GM19239 (cell line): Measurements from ENCODE around the gene IYD.

Experiments used
- DNase-seq: peaks from one replicate; pipeline ENCODE4 v3.0.0; 2011; ENCODE audit warnings: low spot score; ENCODE audit not compliant: insufficient read length
- FAIRE-seq: peaks from 2 replicates; lab custom pipeline; 2011; peaks lifted over from hg19 to GRCh38; lab: Jason Lieb, UNC

IYD gene, protein sequence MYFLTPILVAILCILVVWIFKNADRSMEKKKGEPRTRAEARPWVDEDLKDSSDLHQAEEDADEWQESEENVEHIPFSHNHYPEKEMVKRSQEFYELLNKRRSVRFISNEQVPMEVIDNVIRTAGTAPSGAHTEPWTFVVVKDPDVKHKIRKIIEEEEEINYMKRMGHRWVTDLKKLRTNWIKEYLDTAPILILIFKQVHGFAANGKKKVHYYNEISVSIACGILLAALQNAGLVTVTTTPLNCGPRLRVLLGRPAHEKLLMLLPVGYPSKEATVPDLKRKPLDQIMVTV

DNA sequence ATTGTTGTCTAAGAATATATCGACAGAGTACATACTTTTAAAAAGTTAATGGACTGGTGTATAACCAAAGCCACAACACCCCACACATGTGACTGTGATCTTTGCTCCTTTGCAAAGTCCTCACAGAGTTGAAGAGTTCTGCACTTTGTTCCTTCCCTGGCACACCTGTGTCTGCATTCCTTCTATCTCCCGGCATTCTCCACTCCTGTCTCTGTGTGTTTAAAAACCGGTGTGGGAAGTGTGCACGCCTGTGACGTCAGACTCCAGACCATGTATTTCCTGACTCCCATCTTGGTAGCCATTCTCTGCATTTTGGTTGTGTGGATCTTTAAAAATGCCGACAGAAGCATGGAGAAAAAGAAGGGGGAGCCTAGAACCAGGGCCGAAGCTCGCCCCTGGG, at the start of gene IYD:
TSS of gene IYD (plus strand) at position 251 of the 400 bp plus-strand sequence. CDS start at position 271, 20 bp downstream.
- no peak for DNase-seq
- FAIRE-seq, result no peak

DNA sequence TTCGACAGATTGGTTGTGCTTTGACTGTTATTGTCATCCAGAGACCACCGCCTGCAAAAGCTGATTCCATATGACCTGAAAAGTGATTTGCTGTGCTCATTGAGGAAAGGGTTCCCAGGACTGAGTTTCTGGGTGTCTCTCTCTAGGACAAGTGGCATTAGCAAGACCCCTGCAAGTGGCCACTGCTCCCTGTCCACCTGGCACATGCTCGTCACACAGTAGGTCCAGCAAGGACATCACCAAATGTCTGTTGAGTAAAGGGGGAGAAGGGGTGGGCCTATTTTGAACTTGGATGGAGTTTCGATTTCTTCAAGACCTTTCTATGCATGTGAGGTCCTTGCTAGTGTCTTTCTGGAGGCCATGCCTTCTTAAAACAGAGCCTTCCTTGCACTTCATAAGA, 48.9 kb upstream of the IYD start:
- FAIRE-seq, result no peak

DNA sequence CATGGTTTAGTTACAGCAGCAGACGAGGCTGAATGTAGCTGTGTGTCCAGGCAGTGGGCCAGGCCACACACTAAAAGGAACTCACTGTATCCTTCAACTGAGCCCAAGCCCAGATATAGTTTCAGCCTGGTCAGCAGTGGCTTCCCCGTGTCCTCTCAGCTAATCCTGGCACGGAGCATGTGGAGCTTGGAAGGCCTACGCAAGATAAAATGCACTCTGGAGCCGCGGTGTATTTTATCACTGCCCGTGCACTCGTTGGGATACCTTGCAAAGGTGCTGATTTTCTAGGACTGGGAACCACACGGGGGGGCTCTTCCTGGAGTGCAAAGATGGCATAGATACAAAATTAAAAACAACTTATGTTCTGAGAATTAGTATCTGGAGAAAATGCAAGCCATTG, 48.4 kb upstream of the IYD start:
- DNase-seq (no peak), FAIRE-seq (no peak)

More for the DNA sequence above, 48.9 kb upstream of the IYD start:
- no peak for DNase-seq

DNA sequence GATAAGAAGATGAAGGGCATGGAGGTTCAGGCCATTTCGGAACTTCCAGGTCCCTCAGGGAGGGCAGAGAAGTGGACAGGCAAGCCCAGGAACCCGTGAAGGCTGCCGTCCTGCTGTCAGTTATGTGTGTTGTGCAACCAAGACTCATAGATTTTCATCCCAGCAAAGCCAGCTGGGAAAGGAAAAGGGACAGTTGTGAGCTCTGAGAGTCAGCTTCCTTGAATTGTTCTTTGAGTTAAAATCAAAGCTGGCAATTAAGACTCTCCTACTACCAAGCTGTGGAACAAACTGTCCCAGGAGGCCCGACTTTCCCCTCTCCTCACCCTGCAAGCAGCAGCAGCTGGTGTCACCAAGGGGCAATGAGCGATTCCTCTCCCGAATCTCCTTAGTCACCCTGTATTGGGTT, 46.3 kb upstream of the IYD start:
- no peak for FAIRE-seq
- DNase-seq, result no peak

DNA sequence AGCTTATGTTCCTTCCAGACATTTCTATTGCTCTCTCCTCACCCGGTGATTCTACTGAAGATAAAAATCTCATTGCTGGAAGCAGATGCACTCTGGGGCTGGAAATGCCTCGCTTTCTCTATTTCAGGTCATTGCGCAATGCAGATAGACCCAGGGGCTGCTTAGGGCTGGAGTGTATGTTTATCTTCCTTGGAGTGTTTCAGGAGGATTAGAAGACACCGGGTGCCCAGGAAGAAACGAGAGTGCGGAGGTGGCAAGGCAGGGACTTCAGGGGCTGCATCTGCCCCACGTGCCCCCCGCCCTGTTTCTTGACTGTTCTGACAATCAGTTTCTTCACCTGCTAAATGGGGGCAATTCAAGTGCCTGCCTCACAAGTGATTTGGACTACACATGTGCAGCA, 45.6 kb upstream of the IYD start:
- FAIRE-seq (no peak), DNase-seq (no peak)

DNA sequence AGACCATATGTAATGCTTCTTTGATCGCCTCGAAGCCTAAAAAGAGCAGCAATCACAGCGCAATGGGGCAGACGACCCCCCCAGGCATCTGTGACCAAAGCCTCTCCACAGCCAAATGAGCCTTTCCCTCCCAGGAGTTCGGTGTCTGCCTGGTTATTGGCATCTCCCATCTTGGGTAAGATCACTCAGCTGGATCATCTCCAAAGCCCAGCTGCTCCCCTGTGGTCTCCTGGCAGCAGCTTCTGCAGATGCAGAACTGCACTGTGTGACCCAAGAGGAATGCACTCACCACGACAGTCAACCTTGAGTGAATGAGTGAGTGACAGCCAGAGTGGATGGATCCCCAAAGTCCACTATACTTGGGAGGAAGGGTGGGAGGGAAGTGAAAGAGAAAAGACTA, 44.8 kb upstream of the IYD start:
- no peak for FAIRE-seq
- DNase-seq, result no peak

DNA sequence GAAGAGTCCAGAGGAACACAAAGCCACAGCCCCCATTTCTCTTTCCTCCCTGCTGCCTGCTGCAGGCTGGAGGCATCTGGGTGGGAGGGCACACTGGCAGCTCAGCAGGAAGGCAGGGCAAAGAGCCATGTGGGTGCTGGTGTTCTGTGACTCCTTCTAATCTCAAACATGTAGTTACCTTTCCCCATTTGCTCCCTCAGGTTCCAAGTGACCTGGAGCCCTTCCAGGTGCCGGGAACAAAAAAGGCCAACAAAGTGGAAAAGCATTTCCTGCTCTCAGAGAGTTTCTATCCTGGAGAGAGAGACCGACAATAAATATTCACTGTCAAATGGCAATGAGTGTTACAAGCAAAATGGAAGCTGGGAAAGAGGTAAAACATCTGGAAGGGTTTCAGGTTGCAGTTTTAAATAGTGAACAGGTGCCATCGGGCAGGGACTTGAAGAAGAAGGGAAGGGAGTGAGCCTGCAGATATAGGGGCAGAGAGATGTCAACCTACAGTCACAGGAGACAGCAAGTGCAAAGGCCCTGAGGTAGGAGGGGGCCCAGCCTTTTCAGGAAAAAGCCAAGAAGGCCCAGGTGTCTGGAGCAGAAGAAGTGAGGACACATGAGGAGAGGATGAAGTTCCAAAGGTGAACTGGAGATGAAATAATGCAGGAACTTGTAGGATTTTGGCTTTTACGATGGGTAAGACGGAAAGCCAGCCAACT, 43.6 kb upstream of the IYD start:
- DNase-seq (no peak), FAIRE-seq (no peak)

DNA sequence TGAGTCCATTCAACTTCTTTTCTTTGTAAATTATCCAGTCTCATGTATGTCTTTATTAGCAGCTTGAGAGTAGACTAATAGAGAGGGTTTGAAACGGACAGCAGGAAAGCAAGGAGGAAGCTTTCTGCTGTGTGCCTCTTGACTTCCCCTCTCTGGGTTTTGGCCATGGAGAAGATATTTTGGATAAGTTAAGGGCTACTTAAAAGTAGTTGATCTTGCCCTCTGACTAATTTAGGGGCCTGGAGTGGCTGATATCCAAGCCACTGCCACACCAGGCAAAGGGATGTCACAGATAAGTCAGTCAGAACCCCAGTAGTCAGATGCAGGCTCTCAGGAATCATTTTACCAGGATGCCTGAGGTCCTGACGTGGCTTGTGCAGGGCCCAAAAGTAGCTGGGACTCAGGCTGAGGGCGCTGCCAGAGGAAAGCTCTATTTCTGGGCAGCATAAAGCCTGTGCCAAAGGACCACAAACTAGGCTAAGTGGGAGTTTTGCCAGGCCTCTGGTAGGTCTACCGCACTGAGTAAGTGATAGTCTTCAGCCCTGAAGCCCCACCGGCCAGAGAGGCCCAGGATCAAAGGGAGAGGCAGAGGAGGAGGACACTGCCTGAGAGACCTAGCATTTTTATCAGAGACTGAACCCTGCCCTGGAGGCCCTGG, 41.6 kb upstream of the IYD start:
- FAIRE-seq (no peak), DNase-seq (no peak)

DNA sequence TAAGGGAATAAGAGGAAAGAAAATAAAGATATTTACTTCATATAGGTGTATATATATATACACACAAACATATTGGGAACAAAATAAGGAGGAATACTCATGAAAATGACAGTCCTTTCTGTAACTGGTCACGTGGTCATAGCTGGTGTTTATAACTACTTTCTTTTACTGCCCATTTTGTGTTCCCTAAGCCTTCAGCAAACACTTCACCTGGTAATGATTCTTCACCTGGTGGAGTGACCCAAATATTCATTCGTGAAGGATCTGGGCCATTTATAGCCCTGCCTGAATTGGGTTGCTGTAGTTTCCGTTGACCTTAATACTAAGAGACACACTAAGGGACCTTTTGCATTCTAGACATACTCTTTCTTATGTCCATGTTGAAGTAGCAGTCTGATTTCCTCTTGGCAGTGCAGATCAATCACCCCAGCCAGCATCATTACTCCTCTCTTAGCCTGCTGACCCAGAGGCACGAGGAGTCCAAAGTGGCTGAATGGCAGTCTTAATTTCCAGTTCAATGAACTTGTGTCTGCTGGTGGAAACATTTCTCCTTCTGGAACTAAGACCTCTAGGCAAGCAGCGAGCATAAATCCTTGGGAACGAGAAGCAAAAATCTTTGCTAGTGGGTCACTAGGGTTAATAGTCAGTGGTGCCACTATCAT, 39.9 kb upstream of the IYD start:
- DNase-seq (no peak), FAIRE-seq (no peak)

DNA sequence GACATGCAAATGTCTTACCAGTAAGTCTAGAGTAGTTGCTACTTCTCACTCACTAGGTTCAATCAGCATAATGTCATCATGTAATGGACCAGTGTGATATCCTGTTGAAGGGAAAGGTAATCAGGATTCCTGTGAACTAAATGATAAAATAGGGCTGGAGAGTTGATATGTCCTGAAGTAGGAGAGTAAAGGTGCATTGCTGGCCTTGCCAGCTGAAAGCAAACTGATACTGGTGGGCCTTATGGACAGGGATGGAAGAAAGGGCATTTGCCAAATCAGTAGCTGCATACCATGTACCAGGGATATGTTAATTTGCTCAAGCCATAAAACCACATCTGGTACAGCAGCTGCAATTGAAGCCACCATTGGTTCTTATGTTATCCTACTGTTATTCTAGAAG, 37.5 kb upstream of the IYD start:
- no peak for FAIRE-seq
- DNase-seq, result no peak

DNA sequence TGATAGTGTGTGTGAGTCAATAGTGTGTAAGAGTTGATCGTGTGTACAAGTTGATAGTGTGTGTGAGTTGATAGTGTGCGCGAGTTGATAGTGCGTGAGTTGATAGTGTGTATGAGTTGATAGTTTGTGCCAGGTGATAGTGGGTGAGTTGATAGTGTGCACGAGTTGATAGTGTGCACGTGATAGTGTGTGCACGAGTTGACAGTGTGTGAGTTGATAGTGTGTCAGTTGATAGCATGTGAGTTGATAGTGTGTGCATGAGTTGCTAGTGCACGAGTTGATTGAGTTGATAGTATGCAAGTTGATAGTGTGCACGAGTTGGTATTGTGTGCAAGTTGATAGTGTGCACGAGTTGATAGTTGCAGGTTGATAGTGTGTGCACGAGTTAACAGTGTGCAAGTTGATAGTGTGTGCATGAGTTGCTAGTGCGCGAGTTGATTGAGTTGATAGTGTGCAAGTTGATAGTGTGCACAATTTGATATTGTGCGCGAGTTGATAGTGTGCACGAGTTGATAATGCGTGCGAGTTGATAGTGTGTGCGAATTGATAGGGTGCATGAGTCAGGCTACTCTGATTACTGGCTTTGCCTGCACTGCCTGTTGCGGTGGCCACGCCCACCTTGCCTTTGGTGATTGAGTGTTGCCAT, 35.8 kb upstream of the IYD start:
- FAIRE-seq (no peak), DNase-seq (no peak)

DNA sequence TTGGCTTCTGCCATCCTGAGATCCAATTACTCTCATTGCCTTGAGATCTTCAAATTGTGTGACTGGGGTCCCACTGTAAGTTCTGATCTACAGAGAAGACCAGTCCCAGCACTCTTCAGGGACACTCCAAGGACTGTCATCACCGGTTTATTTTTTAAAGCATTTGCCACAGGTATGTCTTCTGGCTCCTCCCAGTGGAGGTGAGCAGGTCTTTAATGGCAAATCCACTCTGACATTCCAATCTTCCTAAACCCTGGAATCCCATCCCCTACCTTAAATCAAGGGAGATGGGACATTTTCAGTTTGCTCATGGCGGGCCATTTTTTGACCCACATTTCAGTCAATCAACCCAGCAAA, 35.2 kb upstream of the IYD start:
- FAIRE-seq (no peak), DNase-seq (no peak)

DNA sequence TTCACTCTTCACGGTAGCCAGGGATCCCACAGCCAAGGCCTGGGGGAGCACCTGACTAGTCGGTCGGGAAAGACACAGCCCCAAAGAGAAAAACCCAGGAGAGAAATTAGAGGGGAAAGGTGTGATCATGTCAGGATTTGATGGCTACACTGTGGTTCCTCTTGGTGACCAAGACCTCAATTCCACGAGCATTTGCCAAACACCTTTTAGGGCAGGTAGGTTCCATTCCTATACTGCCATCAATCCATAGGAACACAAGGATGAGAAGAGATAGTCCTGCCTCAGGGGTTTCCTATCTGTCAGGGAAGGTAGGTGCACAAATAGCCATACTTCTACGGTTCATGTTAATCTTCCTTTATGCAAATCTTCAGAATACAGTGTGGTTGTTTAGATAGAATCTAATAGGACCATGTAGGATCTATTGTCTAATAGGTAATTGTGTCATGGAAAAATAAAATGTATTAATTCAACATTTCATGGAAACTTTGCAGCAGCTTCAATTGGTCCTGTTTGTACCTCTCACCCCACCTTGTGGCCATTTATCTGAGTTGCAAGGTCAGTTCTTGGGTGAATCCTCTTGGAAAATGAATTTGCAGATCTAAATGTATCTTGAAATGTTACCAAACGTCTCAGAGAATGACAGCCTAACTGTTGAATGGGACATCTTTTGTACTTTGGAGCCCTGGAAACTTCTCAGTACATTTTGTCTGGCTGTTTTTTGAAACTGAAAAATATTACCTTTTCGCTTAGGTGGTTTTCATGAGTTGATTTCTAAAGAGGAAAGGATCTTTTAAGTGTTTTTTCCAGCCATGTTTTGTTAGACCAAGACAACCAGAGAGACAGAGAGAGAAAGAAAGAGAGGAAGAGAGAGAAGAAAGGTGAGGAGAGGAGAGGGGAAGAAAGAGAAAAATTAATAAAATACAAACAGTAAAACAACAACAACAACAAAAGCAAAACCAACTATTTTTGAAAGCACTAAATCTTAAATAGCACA, 33.7 kb upstream of the IYD start:
- FAIRE-seq (no peak), DNase-seq (peak; percentile 10)

DNA sequence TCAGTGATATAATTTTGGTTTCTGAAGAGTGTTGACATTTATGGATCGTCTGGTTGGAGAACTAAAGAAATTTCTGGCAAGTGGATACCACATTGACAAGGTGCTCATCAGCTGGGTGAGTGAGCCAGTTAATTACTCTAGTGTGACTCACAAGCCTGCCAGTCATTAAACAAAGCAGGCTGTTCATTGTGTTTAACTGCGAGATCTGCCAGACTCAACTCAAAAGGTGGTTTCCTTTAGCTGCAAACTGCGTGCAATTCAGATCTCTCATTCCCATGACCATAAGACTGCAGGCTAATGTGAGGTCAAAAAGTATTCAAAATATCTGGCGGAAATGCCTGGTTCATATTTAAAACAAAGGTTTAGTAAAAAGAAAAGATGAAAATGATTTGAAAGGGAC, 32.5 kb upstream of the IYD start:
- DNase-seq (no peak), FAIRE-seq (no peak)

DNA sequence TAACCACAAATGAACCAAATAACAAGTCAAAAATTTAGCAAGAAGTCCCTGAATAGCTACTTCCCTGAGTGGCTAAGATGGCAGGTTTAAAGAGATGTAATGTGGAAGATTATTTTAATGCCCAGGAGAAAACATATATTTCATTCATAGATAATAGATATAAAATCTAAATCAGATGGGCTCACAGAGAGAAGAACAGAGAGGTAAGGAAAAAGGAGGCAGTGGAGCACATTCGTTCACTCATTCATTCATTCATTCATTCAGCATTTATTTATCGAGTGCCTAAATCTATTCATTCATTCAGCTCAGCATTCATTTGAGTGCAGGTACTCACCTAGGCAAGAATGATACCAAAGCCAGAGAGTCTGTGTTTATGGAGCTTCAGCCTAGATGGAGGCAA, 32.1 kb upstream of the IYD start:
- no peak for FAIRE-seq
- DNase-seq, result no peak

DNA sequence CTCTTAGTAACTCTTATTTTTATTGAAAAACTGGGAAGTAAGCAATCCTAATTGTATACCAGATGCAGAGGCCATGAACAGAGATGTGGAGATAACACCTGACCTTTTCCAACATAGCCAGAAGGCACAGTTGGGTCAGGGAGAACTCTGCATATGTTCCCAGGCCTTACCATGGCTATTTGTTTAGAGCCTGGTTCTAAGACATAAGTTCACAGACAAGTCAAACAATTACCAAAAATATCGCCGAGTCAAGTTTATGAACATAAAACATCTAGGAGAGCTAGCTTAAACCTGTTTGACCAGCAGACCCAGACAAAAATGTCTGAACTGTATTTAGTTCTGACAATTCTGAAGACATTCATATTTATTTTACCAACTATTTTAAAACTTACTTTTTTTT, 26.7 kb upstream of the IYD start:
- DNase-seq, result no peak

DNA sequence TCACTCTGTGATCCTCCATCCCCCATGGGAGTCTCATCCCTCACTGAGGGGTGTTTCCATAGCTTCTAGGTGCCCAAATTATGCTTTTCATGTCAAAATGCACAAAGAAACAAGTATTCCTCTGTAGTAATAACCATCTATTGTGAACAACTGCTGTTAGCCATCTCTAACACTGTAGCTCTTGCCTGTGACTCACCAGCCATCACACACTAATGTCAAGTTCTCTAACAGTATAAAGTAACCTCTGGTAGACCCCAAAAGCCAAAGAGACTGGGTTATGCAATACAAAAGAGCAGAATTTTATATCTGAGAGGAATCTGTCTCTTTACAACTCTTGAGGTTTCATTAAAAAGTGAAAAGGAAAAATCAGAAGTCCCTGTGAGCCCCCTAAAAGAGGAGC, 25.4 kb upstream of the IYD start:
- no peak for FAIRE-seq

More for the DNA sequence above, 26.7 kb upstream of the IYD start:
- no peak for FAIRE-seq

DNA sequence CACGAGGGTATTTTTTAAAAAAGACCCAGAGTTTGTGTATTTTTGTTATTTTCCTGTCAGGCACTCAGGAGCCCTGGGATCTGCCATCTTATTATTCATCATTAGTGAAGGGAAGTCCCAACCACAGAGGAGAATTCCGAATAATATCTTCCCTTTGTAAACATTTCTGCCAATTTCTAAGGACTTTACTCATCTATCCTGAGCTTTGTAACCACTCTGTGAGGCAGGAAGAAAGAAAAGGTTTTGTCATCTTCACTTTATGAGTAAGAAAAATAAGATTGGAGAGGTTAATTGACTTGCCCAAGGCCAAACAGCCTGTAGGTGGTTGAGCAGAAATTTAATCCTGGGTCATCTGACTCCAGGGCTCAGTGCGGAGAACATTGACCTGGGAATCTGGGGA, 23.0 kb upstream of the IYD start:
- DNase-seq (no peak), FAIRE-seq (no peak)

More for the DNA sequence above, 25.4 kb upstream of the IYD start:
- DNase-seq, result no peak

DNA sequence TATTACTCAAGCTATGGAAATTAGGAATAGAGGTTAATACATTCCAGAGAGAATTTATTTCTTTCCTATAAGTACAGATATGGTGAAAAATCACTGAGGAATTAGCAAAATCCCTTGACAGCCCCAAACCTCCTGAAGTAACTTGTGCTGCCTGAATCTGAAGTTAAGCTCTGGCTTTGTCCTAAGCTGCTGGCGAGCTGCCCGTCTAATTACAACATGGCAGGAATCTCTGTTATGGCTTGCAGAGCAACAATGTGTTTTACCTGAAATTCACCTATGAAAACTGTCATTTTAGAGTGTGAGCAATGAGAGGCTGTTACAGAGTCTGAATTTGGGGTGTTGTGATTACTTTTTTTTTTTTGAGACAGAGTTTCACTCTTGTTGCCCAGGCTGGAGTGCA, 22.5 kb upstream of the IYD start:
- DNase-seq (no peak), FAIRE-seq (no peak)
